ENCODE data around the gene RCCD1. TPM values are rescaled to one million over a fixed set of nuclear protein-coding genes. Genes with fewer than 3 reads are reported as not detected.

RCCD1 gene
- total RNA-seq, 1 experiment from 2014 or later = 38.5 TPM

GRCh38 chr15:90910441-90911301 lies 44.0 kb upstream of the RCCD1 start:
- ATAC-seq (no peak), DNase-seq (ENCODE audit: low read depth, low spot score) (no peak)
- Histone ChIP-seq H3K79me2 (ENCODE audit: insufficient read depth, low read length) (no peaks in the 10 kb centered on the region), H4K20me1 (ENCODE audit: insufficient read depth) (no peaks in the 10 kb centered on the region), H3K9ac (ENCODE audit: low read length) (no peak overlapping the region), H3K4me2 (ENCODE audit: low read length) (no peak overlapping the region), H3K4me3 (replicated peaks in 1 of 2; ENCODE audit: low read depth in 1 of 2, low read length in 2 of 2) (no peak overlapping the region), H3K4me1 (ENCODE audit: control insufficient read depth in 1 of 2, insufficient read depth in 2 of 2, low read length in 2 of 2) (no peaks in the 10 kb centered on the region), H2AFZ (ENCODE audit: low read depth, low read length, poor library complexity, severe bottlenecking) (no peak overlapping the region), H3K27me3 (ENCODE audit: insufficient read depth, low read length) (no peaks in the 10 kb centered on the region), H3K9me2 (ENCODE audit: insufficient read depth) (no peaks in the 10 kb centered on the region), H3K36me3 (ENCODE audit: control insufficient read depth in 1 of 2, insufficient read depth in 2 of 2, low read length in 2 of 2) (peaks cover 1 to 14% of the 10 kb centered on the region in 2 experiments; a peak in 3 of 4 replicates), H3K9me3 (ENCODE audit: control insufficient read depth in 1 of 2, insufficient read depth in 1 of 2, low read depth in 1 of 2, low read length in 2 of 2) (no peaks in the 10 kb centered on the region), H3K27ac (ENCODE audit: low read depth, low read length) (no peak overlapping the region)
- intact Hi-C loops (cut with micrococcal nuclease) = no loop called here
- no TSS peak for BruUV-seq (replicated peaks)
- ChIA-PET RAD21 (ENCODE audit: low non-redundant PET in 1 of 2, low total read pairs in 2 of 2, uncharacterized antibody in 2 of 2, unreplicated experiment in 2 of 2) (no interaction called here), CTCF (interaction anchor here (1.1 kb wide), 1 partner anchor 23 kb away, joined by 3 read pairs; no protein-coding TSS in a partner anchor), POLR2A (no interaction called here)
- TF ChIP-seq YY1 (IDR thresholded peaks at IDR 0.05; ENCODE audit: extremely low read depth, insufficient replicate concordance, low read depth, low read length) (no peak), TCF7L2 (IDR thresholded peaks at IDR 0.05; ENCODE audit: borderline replicate concordance, extremely low read depth, insufficient read depth, insufficient read length) (no peak), EZH2phosphoT487 (IDR thresholded peaks at IDR 0.05; ENCODE audit: borderline replicate concordance) (no peak), MAX (IDR thresholded peaks at IDR 0.05) (no peak), SRF (IDR thresholded peaks at IDR 0.05; ENCODE audit: low read depth) (no peak), ATF3 (IDR thresholded peaks at IDR 0.05) (no peak), CEBPB (IDR thresholded peaks at IDR 0.05; ENCODE audit: low read depth) (no peak), REST (IDR thresholded peaks at IDR 0.05; ENCODE audit: low read depth) (no peak), JUND (IDR thresholded peaks at IDR 0.05) (no peak), CTCF (IDR thresholded peaks at IDR 0.05 in 2 of 3, conservative IDR thresholded peaks at IDR 0.05 in 1 of 3; ENCODE audit: borderline replicate concordance in 1 of 3, insufficient read depth in 1 of 3, low read depth in 2 of 3, low read length in 2 of 3) (no peak), POLR2A (IDR thresholded peaks at IDR 0.05; ENCODE audit: borderline replicate concordance, extremely low read depth, insufficient read depth, insufficient read length) (no peak), EZH2 (IDR thresholded peaks at IDR 0.05) (no peak), ZNF274 (IDR thresholded peaks at IDR 0.05; ENCODE audit: low read depth, low read length) (no peak), ELF1 (IDR thresholded peaks at IDR 0.05; ENCODE audit: borderline replicate concordance, low read depth) (no peak), ZFX (IDR thresholded peaks at IDR 0.05) (no peak), FOSL1 (IDR thresholded peaks at IDR 0.05; ENCODE audit: low read depth) (no peak)
- TF ChIP-seq, protein P1, sequence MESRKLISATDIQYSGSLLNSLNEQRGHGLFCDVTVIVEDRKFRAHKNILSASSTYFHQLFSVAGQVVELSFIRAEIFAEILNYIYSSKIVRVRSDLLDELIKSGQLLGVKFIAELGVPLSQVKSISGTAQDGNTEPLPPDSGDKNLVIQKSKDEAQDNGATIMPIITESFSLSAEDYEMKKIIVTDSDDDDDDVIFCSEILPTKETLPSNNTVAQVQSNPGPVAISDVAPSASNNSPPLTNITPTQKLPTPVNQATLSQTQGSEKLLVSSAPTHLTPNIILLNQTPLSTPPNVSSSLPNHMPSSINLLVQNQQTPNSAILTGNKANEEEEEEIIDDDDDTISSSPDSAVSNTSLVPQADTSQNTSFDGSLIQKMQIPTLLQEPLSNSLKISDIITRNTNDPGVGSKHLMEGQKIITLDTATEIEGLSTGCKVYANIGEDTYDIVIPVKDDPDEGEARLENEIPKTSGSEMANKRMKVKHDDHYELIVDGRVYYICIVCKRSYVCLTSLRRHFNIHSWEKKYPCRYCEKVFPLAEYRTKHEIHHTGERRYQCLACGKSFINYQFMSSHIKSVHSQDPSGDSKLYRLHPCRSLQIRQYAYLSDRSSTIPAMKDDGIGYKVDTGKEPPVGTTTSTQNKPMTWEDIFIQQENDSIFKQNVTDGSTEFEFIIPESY (IDR thresholded peaks at IDR 0.05; ENCODE audit: extremely low read depth, insufficient replicate concordance, low read length) = no peak
